OCI-M2 (cell line): ENCODE measurements around the gene NCOR1.
"Not testable (repeated sequence)": the region's sequence is repeated elsewhere in the genome, so short reads cannot be mapped to it uniquely, and the experiment has no call there.

Experiments
- DNase-seq: peaks from one replicate; lab custom pipeline; 2025; ENCODE audit not compliant: unreplicated experiment; lab: John Stamatoyannopoulos, UW

Gene NCOR1

DNA sequence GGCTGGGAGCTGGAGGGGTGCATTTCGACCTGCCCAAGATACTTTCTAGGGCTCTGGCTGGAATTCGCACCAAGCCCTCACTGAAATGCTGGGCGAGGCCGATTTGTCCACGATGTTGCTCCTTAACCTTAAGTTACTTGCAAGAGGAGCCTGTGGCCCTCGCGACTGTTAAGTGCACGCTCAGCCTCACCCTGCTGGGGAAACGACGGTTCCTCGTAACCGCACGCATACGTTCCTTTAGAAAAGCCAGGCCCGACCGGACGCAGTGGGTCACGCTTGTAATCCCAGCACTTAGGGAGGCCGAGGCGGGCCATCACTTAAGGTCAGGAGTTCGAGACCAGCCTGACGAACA lies 607 bp upstream of the NCOR1 start:
- no peak for DNase-seq

DNA sequence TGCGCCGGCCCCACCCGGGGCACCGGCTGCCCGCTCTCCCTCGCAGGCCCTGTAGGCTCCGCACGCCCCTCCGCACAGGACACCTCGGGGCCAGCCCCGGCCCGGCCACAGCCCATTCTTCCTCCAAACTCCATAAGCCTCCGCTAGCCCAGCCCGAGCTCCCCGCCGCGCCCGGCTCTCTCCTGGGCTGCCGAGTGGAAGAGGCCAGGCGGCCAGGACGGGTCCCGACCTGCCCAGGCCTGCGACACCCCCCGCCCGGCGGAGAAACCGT lies 397 bp downstream of the NCOR1 start:
- no peak for DNase-seq

DNA sequence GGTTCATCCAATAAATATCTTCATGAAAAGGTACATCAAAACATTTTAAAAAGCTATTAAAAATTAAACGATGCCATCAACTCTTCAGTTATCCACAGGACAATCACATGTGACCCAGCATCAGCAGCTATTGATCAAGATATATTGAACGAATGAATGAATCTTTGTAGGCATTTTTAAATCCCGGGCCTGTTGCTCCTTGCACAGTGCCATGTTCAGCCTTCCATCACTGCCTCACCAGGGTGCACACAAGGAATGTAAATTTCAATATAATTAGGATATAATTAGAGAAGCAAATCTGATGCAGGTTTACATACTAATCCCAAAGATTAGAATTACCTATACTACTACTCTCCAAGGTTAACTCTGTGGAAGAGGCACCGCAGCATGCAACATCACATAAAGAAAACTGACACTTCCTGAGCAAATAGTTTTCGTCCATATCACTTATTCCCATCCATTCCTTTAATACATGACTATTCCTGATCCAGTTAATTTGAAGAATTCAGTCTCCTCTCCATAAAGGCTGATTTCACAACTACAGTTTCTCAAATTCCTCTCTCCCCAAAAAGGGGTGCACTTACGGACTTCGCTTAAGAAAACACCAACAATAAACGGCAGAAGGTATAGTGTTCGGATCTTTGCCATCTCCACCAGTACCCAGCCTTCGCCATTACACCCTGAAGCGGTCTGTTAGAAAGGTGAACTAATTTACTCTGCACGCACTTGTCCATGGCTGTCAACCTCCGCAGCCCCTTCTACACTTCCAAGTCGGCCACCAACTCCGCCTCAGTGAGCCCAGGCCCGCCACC lies 938 bp downstream of the NCOR1 start:
- no peak for DNase-seq

DNA sequence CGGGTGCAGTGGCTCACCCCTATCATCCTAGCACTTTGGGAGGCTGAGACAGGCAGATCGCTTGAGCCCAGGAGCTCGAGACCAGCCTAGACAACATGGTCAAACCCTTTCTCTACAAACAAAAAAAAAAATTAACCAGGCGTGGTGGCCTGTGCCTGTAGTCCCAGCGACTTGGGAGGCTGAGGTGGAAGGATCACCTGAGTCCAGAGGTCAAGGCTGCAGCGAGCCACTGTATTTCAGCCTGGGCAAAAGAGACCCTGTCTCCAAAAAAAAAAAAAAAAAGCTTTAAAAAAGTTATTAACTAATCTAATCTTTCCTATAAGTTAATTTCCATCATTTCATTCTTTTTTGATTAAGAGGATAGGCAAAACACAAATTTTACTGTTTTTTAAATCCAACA lies 2.5 kb downstream of the NCOR1 start:
- DNase-seq = no peak

DNA sequence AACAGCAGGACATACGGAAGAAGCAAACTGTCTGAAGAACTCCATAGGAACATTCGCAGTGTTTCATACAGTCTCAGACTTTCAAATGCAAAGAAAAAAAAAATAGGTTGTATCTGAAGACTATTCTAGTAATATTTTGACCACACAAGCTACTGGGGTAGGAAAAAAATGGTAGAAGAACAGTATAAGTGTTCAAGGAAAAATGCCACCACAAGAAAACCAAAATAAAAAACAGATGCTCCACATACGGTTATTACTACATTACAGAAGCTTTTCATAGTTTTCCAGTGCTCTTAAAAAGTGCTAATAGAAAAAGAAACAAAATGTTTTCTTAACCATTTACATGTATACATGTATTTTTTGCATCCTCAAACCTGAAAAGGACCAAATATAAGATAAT lies 3.7 kb downstream of the NCOR1 start:
- no peak for DNase-seq

DNA sequence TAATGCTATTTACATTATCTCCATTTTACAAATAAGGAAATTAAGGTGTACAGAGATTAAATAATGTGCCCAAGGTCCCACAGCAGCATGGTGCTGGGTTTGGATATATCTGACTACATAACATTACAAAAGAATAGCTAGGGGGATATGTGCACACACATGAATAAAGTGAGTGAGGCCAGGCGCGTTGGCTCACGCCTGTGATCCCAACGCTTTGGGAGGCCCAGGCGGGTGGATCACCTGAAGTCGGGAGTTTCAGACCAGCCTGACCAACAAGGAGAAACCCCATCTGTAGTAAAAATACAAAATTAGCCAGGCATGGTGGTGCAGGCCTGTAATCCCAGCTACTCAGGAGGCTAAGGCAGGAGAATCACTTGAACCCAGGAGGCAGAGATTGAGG lies 10.6 kb downstream of the NCOR1 start:
- DNase-seq = not testable (repeated sequence)

DNA sequence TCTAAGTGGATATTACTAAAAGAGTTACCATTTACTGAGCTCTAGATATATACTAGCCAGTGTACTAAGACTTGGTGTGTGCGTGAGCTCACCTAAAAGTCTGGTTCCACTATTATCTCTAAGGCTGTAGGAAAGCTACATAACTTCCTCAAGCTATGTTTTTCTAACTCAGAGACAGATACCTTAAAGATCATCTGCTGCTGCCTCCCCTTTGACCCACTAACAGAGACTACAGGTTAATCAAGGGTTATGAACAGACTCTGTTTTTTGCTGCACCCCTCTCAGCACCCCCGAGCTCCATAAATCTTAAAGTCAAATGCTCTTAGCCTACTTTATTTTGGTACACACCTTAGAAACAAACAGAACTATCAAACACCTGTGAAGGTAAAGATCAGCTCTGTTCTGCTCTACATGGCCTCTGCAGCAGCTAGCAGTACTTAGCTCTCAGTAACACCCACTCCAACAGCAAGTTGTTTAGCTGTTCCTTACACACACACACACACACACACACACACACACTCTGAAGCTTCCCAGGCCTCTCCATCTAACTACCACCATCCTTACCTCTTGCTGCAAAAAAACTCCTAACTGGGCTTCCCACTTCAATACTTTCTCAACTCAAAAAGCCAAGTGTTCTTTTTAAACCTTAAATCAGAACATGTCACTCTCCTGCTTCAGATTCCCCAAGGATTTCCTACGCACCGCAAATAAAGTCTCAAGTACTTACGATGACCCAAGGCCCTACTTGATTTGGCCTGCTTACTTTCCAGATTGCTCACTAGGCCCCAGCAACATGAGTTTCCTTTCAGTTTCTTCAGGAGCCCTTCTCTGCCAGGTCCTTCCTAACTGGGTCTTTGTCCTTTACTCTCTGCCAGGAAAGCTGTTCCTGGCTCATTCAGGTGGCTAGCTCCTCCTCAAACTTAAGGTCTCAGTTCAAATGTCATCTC lies 12.5 kb downstream of the NCOR1 start:
- not testable (repeated sequence) for DNase-seq

DNA sequence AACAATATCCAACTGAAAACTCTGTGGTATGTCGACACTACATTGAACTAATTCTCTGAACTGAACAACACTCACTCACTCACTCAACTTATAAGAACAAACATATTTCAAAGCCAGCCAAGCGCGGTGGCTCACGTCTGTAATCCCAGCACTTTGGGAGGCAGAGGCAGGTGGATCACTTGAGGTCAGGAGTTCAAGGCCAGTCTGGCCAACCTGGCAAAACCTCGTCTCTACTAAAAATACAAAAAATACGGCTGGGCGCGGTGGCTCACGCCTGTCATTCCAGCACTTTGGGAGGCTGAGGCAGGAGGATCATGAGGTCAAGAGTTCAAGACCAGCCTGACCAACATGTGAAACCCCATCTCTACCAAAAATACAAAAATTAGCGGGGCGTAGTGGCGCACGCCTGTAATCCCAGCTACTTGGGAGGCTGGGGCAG lies 13.6 kb downstream of the NCOR1 start:
- DNase-seq = not testable (repeated sequence)

DNA sequence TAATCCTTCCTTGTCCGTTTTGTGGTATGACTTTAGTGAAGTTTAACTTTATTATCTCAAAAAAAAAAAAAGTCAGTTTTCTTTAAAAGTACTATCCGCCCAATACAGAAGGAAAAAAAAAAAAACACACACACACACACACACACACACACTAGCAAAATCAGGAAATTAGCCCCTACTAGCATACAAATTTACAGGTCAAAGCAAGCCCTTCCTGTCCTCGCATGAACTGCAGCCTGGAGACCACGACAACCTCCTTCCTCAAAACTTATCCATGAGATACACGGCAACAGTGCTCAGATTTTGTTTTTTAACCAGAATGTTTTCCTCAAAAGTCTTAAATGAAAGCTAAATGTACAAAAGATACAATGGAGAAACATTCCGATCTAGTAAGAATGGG lies 16.2 kb downstream of the NCOR1 start:
- no peak for DNase-seq

DNA sequence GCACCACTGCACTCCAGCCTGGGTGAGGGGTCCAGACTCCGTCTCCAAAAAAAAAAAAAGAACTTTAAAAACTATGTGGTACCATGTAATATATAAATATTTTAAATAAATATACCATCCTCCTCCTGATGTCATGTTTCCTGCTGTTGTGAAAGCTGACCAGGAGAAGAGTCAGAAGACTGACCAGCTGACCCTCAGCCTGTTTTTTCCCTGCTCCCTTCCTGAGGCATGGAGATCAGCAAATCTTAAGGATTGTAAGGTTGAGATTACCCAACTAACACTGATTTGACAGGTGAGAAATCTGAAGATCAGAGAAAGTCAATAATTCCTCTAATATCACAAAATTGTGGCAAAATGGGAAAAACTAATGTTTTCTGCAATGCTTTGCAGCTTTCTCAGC lies 18.1 kb downstream of the NCOR1 start:
- DNase-seq = no peak

DNA sequence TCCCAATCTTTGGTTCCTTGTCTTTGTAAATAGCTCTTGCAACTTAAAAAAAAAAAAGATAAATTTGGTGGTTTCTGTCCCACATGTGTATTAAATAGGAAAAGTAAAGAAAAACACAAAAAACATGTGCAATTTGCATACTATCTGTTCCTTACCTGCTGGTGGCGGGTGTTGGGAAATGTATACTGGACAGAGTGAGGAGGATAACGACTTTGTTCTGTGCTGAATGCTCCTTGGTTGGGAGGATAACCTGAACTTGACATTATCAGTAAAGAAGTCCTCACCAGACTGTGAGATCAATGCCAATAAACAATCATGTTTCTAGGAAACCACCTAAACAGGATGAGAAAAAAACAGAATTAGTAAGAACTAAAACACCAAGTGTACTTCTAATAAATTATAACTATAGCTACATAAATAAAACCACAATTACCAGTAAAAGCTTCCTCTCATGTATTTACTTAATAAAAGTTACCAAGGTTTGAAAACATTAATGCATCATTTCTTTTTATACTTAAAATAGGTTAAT lies 21.0 kb downstream of the NCOR1 start:
- not testable (repeated sequence) for DNase-seq

DNA sequence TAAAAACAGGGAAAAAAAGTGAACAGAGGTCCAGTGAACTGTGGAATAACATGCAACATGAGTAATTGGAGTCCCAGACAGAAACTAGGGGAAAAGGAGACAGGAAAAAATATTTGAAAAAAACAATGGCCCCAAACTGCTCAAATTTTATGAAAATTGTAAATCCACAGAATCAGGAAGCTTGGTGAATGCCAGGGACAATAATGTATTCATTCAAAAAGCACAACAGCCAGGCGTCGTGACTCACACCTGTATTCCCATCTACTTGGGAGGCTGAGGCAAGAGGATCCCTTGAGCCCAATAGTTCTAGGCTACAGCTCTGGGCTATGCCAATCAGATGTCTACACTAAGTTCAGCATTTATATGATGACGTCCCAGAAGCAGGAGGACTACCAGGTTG lies 23.7 kb downstream of the NCOR1 start:
- no peak for DNase-seq

DNA sequence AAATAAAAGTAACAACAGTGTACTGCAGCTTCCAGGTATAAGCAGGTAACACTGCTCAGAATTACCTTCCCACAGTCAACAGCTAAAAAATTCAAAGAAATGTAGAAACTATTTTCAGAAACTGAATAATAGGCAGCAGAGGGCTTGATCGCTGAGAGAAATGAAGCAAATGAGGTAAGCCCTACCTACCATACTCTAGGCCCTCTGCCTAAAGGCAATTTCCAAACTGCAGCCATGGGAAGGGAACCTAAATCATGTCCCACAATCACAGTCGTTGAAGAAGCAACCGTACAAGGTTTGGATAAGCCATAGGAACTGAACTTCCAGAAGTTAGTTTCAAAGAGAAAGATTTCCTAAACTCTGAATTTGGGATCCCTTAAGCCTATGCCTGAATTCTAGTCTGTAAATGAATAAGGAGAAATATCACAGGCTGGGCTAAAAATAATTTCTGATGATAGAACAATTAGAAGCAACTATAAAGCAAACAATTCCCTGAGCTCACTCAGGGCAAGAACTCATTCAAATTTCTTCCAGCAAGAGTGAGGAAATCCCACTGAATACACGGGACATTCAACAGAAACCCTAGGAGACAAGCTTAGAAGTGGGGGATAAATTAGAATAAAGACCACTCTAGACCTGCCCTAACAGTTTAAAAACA lies 24.5 kb downstream of the NCOR1 start:
- no peak for DNase-seq

DNA sequence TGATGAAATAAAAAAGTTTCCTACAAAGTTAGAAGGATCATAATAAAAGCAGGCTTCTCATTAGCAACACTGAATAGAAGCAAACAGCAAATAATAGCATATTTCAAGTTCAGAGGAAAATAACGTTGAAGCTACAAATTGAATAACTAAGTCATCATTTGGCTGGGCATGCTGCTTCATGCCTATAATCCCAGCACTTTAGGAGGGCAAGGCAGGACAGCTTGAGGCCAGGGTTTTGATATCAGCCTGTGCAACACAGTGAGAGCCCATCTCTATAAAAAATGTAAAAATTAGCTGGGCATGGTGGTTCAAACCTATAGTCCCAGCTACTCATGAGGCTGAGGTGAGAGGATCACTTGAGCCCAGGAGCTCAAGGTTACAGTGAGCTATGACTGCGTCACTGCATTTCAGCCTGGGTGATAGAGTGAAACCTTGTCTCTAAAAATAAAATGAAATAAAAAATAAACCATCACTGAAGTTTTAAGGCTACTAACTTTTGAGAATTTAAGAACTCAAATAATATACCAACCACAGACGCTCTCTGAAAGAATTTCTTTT lies 25.5 kb downstream of the NCOR1 start:
- no peak for DNase-seq

DNA sequence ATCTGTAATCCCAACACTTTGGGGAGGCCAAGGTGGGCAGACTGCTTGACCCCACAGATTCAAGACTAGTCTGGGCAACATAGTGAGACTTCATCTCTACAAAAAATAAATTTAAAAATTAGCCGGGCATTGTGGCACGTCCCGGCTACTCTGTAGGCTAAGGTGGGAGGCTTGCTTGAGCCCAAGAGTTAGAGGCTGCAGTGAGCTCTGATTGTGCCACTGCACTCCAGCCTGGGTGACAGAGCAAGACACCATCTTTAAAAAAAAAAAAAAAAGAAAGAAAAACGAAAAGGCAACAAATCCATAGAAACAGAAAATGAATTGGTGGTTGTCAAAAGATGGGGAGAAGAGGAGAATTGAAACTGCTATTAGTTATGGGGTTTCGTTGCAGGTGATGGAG lies 27.7 kb downstream of the NCOR1 start:
- DNase-seq = no peak

DNA sequence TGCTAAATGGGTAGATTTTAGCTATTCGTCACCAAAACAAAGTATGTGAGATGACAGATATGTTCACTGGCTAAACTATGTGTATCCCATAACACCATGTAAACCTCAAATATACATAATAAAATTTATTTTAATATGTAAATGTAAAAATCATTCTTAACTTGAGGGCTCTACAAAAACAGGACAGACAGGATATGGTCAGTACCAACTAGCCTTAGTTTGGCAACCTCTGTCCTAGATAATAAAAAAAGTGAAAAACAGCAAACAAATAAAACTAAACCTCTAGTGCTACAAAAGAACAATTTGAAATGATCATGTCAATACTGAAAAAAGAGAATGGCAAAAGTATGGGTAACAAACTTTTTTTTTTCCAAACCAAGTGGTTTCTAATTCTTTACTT lies 33.8 kb downstream of the NCOR1 start:
- DNase-seq = no peak

DNA sequence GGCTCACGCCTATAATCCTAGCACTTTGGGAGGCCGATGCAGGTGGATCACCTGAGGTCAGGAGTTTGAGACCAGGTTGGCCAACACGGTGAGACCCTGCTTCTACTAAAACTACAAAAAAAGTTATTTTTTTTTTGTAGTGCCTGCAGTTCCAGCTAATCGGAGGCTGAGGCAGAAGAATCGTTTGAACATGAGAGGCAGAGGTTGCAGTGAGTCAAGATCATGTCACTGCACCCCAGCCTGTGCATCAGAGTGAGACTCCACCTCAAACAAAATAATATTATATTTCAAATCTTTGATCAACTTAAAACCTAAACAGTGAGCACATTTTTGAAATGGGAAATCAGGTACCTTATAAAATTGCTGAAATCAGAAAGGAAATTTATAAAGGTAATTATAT lies 36.5 kb downstream of the NCOR1 start:
- no peak for DNase-seq

DNA sequence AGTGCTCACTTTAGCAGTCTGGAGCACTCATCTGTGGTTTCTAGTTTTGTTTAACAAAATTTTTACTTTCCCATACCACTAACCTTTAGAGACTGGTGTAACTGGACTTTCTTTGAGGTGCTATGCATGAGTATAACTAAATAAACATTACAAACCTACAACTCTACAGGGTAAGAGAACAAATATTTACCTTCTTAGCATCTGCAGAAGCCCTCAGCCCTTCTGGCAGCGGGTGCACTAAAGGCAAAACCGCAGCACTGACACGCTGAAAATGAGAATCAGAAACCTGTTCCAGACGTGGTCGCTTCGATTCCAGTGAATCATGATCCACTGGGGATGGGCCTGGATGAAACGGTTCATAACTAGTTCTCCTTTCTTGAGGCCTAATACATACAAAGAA lies 43.7 kb downstream of the NCOR1 start:
- DNase-seq = no peak

DNA sequence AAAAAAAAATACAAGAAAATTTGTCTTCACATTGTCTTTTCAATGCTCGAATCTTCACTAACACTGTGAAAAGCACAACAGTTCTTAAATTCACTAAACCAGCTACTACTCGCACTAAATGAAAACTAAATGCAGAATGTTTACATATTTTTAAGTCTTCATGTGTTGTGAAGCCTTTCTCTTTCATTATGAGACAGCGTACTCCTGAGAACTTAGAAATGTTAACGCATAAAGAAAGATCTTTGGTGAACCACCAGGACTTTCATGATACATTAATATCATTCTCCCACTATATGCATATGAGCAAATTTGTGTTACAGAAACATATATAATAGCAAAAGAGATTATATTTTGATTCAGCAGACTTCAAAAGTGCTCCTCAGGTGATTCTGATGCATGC lies 48.6 kb downstream of the NCOR1 start:
- not testable (repeated sequence) for DNase-seq

DNA sequence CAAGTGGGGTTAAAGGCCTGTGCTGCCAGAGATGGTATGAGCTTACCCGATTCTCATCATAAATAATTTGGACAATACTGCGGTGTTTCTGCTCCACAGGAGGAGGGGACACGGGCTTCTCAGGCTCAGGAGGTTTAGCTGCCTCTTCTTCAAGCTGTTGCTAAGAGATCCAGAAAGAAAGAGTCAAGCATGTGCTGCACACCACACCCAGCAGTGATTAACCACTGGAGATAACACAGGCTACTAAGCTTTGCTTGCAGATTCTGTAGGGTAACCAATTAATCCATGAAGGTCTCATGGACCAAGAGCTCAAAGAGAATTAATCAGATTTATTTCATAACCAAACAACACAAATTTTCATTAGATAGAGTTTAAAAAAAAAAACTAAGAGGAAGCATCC lies 56.6 kb downstream of the NCOR1 start:
- no peak for DNase-seq

DNA sequence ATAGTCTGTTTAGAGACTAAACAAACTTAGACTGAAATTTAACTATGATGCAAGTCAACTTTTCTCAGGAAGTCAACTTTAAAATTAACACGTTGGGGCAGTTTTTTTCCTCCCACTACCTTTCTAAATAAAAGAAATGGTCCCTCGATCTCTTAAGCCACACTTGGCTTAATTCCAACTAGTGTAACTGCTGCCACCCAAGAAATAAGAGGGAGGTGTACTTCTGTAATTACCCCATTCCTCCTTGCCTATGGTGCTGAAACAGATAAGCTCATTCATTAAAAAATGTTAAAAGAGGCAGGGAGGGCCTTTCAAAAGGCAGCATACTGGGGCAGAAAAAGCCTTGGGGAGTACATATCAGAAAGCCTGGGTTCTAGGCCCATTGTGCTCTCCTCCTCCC lies 59.8 kb downstream of the NCOR1 start:
- DNase-seq = no peak
